Measurements from ENCODE around the gene SYNE1.
"Not testable (repeated sequence)": the region's sequence is repeated elsewhere in the genome, so short reads cannot be mapped to it uniquely, and the experiment has no call there.

SYNE1 gene

DNA sequence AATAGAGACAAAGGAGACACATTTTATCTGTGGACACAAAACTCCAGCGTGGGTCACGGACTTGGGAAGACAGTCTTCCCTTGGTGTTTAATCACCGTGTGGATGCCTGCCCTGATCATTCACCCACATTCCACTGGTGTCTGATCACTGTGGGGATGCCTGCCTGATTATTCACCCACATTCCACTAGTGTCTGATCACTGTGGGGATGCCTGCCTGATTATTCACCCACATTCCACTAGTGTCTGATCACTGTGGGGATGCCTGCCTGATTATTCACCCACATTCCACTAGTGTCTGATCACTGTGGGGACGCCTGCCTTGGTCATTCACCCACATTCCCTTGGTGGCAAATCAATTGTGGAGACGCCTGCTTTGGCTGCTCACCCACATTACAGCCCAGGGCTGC lies 146.2 kb downstream of the SYNE1 start:
- not testable (repeated sequence) for DNase-seq (ENCODE audit: low spot score)

DNA sequence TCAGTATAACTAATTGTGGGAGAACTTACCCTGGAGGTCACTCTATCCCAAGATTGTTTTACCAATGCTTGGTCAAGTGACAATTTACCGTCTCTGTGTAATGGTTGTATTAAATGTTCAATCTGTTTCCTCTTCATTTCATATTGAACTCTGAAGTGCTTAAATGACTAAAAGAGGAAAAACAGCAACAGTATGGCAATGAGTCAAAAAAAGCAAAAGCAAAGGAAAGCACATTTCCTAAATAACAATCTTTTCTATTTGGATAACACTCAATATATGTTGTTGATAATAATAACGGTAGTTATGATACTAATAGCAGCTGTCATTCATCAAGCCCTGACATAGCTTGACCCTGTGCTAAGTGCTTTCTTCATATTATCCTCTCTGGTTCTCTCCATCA lies 152.4 kb downstream of the SYNE1 start:
- DNase-seq (ENCODE audit: low spot score) = no peak

DNA sequence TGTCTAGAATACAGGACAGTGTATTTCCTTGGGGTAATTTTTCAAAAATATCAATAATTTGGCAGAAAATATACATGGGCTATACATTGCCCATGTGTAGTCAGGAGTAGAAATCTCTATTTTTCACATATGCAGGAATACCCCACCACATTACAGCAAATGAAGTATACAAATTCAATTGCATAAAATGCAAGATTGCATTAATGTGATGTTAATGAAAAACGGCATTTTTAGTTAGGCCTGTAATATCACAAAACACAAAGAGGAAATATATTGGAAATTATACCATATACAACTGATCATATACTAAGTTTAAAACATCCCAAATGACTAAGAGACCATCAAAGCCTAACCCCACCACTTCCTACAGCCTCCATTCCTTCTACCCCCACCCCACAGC lies 154.9 kb downstream of the SYNE1 start:
- DNase-seq (ENCODE audit: low spot score) = no peak

DNA sequence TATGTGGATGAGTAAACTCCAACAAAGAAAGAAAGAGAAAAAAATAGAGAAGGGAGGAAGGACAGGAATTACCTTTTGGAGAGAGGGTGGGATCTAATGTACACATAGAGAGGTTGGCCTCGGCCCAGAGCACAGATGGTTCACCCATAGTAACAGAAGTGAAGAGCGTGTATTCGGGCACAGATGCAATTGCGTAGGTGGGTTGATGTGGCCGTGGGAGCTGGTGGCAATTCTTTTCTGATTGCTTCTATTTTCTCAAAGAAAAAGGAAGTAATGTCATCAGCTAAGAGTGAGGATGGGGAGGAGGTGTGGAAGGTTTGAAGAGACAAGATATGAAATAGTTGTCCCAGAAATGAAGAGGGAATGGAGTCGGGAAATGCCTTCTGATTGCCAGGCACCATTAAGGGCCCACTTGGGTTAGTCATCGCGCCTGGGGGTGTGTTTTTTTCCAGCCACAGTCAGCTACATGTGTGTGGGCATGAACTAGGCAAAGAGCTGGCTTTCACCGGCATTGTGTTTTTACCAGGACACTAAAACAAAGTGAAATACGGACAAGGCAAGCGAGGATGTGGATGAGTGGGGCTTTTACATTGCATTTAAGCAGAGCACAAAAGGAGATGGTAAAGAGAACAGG lies 158.7 kb downstream of the SYNE1 start:
- no peak for DNase-seq (ENCODE audit: low spot score)

DNA sequence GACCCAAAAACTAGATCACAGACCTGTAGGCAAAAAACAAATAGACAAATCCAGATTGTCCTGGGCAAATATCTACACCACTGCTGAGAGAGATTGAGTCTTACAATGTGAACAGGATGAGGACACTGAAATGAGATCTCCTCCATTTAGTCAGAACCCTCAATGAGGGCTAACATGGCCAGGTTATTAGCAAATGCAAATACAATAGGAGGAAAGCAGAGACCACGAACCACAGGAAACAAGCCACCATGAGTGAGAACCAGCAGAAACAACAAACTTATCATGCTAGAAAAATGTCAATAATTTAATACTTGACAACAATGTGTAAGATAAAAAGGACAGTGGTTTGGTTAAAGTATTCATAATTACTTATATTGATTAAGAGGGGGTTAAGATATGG lies 162.8 kb downstream of the SYNE1 start:
- DNase-seq (ENCODE audit: low spot score) = no peak

DNA sequence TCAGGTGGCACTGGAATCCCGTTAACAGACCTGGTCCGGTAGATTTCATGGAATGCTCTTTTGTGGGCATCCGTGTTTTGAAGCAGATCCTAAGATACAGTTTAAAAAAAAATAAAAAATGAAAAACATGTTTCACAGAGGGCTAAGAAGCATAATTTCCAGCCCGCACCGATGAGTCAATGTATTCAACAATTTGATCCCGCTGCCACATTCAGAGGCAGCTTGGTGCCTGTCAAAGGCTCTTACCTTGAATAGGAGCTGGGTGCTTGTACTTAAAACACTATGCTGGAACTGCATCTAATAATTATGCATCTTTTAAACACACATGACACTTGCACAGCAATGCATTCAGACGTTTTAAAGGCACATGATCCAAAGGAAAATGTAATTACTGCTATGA lies 164.8 kb downstream of the SYNE1 start:
- no peak for DNase-seq (ENCODE audit: low spot score)

DNA sequence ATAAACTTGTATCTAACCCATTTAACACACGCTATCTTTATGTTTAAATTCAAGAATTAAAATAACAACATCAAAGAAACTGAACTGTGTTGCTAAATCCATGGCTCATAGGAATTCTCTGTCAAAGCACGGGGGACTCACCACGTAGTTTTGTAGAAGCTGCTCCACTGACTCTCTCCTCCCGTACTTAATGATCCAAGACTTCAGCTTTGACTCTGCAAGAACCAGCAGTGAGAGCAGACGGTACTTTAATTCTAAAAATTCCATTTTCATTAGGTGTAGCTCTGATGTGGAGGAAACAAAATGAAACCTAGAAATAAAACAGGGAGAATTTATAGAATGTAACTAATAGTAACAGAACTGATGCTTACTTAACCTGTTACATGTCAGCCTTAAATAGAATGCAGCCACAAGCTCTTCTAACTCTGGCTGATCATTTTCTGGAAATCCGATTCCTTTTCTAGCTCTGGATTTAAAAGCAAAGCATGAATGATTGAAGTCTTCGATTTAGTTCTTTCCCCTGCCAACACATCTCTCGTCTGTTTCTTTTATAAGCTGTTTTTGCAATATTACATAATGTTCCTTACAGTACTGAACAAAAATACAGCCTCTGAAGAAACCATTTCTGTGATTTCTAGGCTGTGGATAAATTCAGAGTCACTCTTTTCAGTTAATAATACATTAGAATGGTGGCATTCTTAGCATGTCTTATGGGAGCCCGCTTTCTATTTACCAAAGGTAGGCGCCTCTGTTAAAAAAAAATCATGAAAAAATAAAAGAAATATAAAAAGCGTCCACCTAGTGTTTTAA lies 165.5 kb downstream of the SYNE1 start:
- no peak for DNase-seq (ENCODE audit: low spot score)

DNA sequence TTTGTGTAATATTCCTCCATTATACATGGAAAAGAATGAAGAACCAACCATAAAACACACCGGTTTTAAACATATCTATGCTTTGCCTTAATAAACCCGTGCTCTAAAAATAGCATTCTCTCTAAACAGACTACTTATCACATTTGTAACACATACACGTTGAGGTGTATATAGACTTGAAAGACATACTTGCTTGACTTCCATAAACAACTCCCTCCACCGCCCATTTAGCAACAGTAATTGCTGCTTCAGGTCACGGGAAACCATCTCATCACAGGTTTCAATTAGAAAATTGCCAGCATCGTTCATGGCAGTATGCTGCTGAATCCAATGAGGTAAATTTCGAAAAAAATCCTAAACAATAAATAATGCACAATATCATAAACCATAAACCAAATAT lies 174.0 kb downstream of the SYNE1 start:
- DNase-seq (ENCODE audit: low spot score) = no peak

DNA sequence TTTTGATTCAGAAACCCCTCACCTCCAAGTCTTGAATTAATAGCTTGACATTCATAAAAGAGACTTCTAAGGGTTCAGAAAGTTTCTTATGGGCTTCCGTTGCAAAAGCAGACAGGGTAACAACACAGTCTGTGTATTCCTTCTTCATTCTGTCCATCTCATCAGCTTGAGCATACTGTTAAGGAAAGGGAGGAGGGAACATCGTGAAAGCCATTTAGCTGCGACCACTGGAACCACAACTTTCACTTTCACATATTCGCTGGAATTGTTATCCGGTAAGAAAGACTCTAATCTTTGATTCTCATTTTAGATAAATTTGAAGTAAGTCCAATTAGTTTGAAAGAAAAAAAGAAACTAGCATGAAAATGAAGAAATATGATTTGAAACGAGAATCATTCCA lies 174.4 kb downstream of the SYNE1 start:
- no peak for DNase-seq (ENCODE audit: low spot score)

DNA sequence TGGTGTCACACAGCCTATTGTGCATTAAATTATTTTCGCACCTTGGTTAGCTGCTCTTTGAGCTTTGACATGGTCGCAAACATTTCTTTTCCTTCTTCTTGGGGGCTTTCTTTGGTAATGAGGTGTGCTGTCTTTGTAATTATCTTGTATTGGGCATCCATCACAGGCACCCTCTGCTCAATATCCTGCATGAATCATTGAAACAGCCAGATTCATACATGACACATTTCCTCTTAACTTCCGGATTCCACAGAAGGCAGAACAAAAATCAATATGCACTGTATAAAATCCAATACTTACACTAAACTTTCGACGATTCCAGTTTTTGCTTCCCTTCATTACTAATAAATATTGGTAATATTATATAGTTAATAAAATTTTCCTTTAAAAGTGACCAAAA lies 175.6 kb downstream of the SYNE1 start:
- no peak for DNase-seq (ENCODE audit: low spot score)

DNA sequence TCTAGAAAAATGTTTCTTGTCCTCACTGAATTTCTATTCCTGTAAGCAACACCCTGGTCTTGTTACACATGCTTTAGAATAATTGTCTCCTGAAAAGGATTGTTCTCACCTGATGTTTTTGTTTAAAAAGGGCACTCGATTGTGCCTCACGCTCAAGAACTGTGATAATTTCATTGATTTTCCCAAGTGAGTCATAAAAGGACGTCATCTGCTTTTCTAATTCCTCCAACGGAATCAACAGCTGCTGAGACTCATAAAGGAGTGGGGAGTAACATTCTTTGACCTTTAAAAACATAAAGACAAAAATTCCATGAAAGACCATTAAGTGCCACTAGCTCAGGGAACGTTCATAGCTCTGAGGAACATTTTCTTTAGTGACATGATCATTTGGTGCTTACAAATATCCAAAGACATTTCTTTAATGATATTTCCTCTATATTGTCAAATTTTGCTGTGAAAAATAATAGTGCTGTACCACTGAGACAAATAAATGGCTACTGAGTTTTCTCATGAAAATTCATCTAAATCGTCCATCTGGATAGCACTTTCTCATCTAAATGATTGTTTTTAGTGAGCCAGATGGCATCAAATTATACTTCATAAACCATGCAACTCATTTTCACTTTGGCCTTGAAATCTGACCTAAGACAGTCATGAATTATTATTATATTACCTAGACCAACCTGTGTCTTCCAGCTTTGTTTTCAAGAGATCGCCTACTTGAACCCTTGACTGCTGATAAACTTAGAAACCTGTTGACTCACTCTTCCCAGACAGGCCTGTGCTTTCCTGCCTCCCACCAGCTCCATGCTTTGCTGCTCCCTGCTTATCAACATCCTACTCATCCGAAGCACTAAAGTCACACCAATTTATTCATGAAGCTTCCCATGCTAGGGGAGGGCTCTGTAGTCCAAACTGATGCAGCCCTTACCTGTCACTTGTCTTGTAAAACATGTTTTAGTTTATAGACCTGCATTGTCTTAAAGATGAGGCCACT lies 178.2 kb downstream of the SYNE1 start:
- no peak for DNase-seq (ENCODE audit: low spot score)

DNA sequence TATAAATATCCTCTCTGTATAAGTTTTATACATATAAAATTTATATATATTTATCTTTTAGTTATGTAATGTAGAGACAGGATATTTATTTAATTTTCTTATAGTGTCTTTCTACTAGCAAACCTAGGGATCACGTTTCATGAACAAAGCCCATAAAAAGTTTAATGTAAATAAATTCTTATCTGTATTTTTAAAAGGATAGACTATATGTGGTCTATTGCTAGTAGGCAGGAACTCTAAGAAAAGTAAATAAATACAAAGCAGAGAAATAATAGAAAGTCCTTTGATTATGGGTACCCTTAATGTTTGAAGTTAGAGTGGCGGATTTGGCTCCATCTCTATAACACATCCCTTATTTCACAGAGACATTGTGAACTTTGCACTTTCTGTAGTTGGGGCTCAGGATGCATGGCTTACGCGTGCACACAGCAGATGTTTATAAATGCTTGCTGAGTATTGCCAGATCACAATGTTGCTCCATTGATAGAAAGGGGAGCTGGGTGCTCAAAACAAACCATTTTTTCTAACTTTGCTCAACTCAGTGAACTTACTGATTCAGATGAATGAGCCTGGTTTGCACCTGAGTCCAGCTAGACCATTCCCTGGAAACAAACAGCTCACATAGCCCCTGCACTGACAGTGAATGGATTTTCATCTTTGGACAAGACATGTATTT lies 179.1 kb downstream of the SYNE1 start:
- DNase-seq (ENCODE audit: low spot score) = no peak

DNA sequence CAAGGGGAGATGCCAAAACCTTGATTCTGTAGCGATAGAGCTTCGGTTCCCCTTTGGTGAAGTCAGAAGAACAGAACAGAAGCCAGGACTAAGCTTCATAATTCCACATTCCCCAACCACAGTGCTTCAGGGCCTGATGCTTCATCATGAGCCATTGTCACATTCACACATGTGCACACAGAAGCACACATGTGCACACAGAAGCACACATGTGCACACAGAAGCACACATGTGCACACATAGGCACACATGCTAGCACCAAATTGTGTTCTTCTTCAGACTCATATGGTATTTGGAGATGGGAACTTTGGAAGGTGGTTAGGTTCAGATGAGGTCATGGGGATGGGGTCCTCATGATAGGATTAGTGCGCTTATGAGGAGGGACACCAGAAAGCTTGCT lies 183.2 kb downstream of the SYNE1 start:
- no peak for DNase-seq (ENCODE audit: low spot score)

DNA sequence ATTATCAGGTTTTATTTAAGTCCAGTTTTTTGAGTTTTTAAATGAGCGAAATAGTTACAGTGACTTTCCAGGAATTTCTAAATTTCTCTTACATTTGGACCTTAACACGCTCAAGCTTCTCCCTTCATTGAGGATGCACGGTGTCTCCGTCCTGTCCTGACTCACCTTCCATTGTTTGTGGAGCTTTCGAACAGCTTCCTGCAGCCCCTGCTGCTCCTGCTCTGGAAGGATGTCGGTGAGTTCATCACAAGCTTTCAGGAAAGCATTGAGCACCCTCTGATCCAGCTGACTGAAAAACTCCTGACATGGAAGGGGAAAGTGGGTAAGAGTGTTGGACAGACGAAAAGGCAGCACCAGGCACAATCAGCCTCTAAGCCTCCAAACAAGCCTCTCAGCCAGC lies 183.7 kb downstream of the SYNE1 start:
- no peak for DNase-seq (ENCODE audit: low spot score)

DNA sequence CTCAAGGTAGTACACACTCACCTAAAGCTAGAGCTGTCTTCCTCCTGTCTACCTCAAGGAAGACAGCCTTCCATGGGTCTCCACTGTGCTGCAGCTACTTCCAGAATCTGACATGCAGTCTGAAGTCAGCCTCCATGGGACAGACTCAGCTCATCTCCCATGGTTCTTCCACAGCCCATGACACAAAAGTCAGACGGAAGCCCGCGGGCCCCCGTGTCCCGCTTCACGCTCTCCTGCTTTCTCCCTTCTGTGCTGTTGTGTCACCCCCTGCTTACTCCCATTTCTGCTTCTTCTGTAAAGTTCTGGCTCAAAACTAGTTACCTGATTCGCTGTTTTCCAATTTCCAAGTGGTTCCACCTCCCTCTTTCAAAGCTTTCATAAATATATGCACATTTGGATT lies 184.5 kb downstream of the SYNE1 start:
- no peak for DNase-seq (ENCODE audit: low spot score)

DNA sequence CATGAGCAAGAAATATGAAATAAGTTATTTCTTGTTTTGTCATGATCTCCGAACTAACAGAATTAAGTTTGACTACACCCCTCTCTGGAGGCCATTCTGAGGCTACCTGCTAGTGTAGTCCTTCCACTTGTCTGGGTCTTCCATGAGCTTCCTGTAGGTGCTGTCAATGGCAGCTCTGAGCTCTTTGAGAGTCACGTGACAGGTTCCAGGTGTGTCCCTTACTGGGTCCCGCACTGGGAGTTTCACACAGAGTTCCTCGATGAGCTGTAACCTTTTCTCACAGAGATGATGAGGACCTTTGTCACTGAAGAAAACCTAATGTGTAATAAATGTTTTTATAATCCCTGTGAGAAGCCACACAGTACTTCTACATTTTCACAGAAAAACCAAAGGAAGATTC lies 186.6 kb downstream of the SYNE1 start:
- no peak for DNase-seq (ENCODE audit: low spot score)

DNA sequence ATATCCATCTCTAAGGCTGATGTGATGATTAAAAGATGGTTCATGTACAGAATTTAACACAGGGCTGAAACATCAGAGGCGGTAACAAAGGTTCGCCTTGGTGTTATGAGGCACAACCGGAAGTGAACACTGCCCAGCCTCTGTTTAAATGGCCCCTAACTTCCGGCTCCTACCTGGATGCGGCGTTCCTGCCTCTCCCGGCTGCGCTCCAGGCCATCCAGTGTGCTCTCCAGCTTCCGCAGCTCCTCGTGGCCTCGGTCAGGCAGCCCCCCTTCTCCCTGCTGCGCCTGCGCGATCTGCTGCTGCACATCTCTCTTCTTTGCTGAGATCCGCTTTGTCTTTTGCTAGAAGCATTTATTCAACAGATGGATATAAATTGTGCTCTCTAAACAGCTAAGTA lies 195.3 kb downstream of the SYNE1 start:
- DNase-seq (ENCODE audit: low spot score) = no peak

DNA sequence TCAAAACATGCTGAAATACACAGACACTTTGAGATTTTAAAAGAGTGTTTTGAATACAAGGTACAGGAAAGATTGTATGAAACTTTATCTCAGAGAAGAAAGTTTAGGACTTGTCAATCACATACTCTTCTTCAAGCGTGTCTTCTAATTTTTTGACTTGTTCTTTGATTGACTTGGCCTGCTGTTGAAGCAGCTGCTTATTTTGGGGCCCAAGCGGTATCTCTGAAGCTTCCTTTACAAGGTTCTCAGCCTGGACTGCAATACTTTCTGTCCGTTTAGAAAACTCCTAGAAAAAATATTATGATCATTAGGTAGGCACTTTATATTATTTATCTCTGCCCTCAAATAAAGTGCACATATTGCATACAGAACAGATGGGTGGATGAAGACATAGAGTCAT lies 201.3 kb downstream of the SYNE1 start:
- no peak for DNase-seq (ENCODE audit: low spot score)

DNA sequence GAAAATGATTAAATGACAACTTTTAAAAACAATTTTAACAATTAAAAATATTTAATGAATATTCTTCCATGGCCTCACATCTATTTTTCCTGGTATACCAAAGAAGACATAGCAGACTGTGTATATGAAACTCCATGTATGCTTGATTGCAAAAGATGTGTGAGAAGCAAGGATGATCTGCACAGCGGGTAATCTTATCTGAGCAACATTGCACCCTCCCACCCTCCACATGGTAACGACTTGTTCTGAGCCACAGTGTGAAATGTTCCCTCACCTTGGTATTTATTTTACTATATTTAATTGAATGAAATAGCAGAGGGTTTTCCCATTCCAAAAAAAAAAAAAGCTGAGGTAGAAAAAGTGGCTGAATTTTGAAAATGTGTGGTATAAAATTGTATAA lies 204.4 kb downstream of the SYNE1 start:
- no peak for DNase-seq (ENCODE audit: low spot score)

DNA sequence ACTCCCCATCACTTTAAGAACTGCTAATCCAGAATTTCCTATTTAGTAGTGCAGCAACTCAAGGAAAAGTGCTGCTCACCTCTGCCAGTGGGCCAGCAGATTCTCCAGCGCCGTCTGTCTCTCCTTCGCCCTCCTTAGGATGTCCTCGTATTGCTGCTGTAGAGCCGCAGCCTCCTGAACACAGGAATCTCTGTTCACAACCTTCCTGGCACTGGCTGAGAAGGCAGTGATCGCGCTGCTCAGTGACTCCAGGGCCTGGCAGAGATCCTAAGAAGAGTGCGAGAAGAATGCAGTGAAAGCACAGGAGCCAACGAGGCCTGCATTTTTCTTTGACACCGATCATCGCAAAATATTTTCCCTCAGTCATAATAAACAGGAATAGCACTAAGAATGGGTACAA lies 209.0 kb downstream of the SYNE1 start:
- DNase-seq (ENCODE audit: low spot score) = no peak

DNA sequence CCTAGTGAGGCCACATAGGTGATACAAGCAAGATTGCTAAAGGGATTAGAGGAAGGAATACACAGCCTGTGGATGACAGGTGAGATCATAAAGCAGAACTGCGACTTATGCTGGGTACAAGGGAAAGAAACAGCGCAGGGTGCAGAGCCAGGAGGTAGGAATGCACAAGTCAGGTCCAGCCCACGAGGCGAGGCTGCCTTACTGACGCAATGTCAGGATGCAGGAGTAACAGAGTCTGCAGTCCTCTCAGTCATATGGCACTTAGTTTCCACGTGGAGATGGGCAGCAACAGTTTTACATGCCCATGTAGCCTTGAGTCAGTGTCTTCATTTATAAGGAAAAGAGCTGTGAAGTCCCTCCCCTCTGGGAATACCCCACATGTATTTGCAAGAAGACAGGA lies 210.9 kb downstream of the SYNE1 start:
- no peak for DNase-seq (ENCODE audit: low spot score)

Measured in CD4-positive, alpha-beta T cell treated with Interleukin-2 at 100 ng/mL for 4 hours (primary cell).